ENCODE measurements around the gene PHACTR3.

DNA sequence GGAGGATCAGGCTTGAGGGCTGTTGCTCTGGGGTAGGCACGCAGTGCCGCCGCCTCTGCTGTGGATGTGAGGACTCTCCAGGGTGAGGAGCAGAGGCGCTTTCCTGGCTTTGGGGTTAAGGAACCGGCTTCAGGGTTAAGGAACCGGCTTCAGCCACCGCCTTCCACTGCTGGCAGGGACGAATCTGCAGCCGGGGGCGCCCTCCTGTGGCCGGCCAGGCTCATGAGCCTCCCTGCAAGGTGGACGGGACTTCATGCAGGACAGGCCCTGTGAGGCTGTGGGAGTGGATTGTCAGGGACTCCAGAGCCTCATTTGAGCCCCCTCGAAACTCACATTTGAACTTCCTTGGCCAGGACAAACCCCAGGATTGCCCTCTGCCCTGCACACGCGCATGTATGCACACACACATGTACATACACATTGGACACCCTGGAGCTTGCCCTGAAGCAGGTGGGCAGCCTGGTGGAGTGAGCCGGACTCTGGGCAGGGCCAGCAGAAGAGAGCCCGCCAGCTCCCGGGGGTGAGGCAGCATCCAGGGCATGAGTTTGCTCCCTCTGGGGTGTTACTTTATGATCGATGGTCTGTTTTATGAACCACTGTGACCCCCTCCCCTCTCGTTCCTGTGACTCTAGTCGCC is 146.9 kb downstream of the PHACTR3 start:
- no peak for TF ChIP-seq CTCF (IDR thresholded peaks at IDR 0.05)
- no peak for TF ChIP-seq POLR2A (IDR thresholded peaks at IDR 0.05)

Measured in lower leg skin (tissue), 3 donors.